Naive thymus-derived CD4-positive, alpha-beta T cell (primary cell): ENCODE measurements around the gene ETS1. TPM values are rescaled to one million over a fixed set of nuclear protein-coding genes. Genes with fewer than 3 reads are reported as not detected.
"Not testable (repeated sequence)": the region's sequence is repeated elsewhere in the genome, so short reads cannot be mapped to it uniquely, and the experiment has no call there.

Experiments
- ATAC-seq: fragments of 150-1000 bp; cut with Tn5 transposase; 2 replicates; pipeline ENCODE4 v1.10.0; 2021; ENCODE audit warnings: mild to moderate bottlenecking, moderate library complexity
- CTCF ChIA-PET: fragments of 350-600 bp; sonication (Branson Sonifier 250); formaldehyde crosslinking; loops from one replicate; lab custom pipeline; 2021; ENCODE audit warnings: antibody characterized with exemption; lab: Charles Lee
- POLR2A ChIA-PET: fragments of 350-600 bp; sonication (Branson Sonifier 250); formaldehyde crosslinking; loops from one replicate; lab custom pipeline; 2021; ENCODE audit warnings: antibody characterized with exemption, inconsistent platforms; lab: Charles Lee
- DNase-seq, 9 donors: peaks; one replicate each; pipeline versions ENCODE4 v3.0.0 to v3.0.0-alpha.2; 2020 to 2022; ENCODE audit warnings: mixed read lengths in 1 of 9
- H3K27ac ChIP-seq: one replicate; pipeline ENCODE4 v1.7.0; 2013; ENCODE audit warnings: mild to moderate bottlenecking, low read depth, low read length, moderate library complexity
- H3K27me3 ChIP-seq, 2 donors: one replicate each; pipeline ENCODE4 v1.7.0; 2013; ENCODE audit warnings: low read length in 2 of 2, mild to moderate bottlenecking in 2 of 2, moderate library complexity in 2 of 2; ENCODE audit not compliant: control insufficient read depth in 2 of 2, insufficient read depth in 2 of 2
- H3K36me3 ChIP-seq, 3 experiments: 1 replicate in 2 of 3; 2 replicates in 1 of 3; pipeline ENCODE4 v1.7.0; 2013; ENCODE audit warnings: low read length in 3 of 3, mild to moderate bottlenecking in 3 of 3, moderate library complexity in 1 of 3; ENCODE audit not compliant: insufficient read depth in 3 of 3, control insufficient read depth in 2 of 3
- H3K4me1 ChIP-seq, 2 donors: one replicate each; pipeline ENCODE4 v1.7.0; 2013; ENCODE audit warnings: low read length in 2 of 2, mild to moderate bottlenecking in 2 of 2, moderate library complexity in 1 of 2; ENCODE audit not compliant: control insufficient read depth in 2 of 2, insufficient read depth in 2 of 2
- H3K4me3 ChIP-seq: 2 replicates; pipeline ENCODE4 v1.7.0; 2013; ENCODE audit warnings: mild to moderate bottlenecking, low read length
- H3K9me3 ChIP-seq, 3 experiments: 1 replicate in 2 of 3; 2 replicates in 1 of 3; pipeline ENCODE4 v1.7.0; 2013; ENCODE audit warnings: low read length in 3 of 3; ENCODE audit not compliant: control insufficient read depth in 2 of 3
- H3K27ac Mint-ChIP-seq, 9 donors: one replicate each; pipeline ENCODE4 v1.8.0; 2020 to 2022; ENCODE audit warnings: mixed read lengths in 9 of 9, mild to moderate bottlenecking in 8 of 9, moderate library complexity in 5 of 9, inconsistent platforms in 2 of 9
- H3K27me3 Mint-ChIP-seq, 5 donors: one replicate each; pipeline ENCODE4 v1.8.0; 2021 to 2022; ENCODE audit warnings: mixed read lengths in 5 of 5, mild to moderate bottlenecking in 1 of 5
- H3K36me3 Mint-ChIP-seq, 5 donors: one replicate each; pipeline ENCODE4 v1.8.0; 2020 to 2022; ENCODE audit warnings: mixed read lengths in 5 of 5, mild to moderate bottlenecking in 3 of 5, inconsistent platforms in 1 of 5
- H3K4me1 Mint-ChIP-seq, 7 donors: one replicate each; pipeline ENCODE4 v1.8.0; 2020 to 2022; ENCODE audit warnings: mixed read lengths in 7 of 7, mild to moderate bottlenecking in 3 of 7, inconsistent platforms in 1 of 7
- H3K4me3 Mint-ChIP-seq, 10 donors: one replicate each; pipeline ENCODE4 v1.8.0; 2020 to 2022; ENCODE audit warnings: mild to moderate bottlenecking in 10 of 10, mixed read lengths in 10 of 10, moderate library complexity in 6 of 10, inconsistent platforms in 2 of 10
- H3K9me3 Mint-ChIP-seq, 11 donors: one replicate each; pipeline ENCODE4 v1.8.0; 2020 to 2022; ENCODE audit warnings: mixed read lengths in 11 of 11, mild to moderate bottlenecking in 4 of 11, inconsistent platforms in 1 of 11, moderate library complexity in 1 of 11
- intact Hi-C, 2 donors: fragments of 100-400 bp; cut with micrococcal nuclease; formaldehyde crosslinking; loops; one replicate each; pipeline ENCODE4 v1.15.1; 2023
- polyA plus RNA-seq, 2 donors: library from polyadenylated mRNA; unstranded; fragments of 300-500 nt; fragmentation: Illumina TruSeq; gene quantifications; one replicate each; pipeline ENCODE4 v1.2.3, GENCODE V29; 2021
- total RNA-seq, 6 experiments: library from RNA in 5 of 6; stranded (reverse) in 5 of 6; gene quantifications; 1 replicate in 5 of 6; 2 replicates in 1 of 6; pipeline ENCODE4 v1.2.3 and lab custom pipeline; 2021 to 2026

Gene ETS1
- total and polyA plus RNA-seq, 7 experiments from 2014 or later: 514 to 871 (median 676) TPM

GRCh38 chr11:128450425-128450824 lies 136.9 kb downstream of the ETS1 start:
- H3K27me3 Mint-ChIP-seq, ATAC-seq, H3K9me3 ChIP-seq, H3K4me3 Mint-ChIP-seq, intact Hi-C loops, H3K27ac ChIP-seq, H3K36me3 ChIP-seq, H3K27me3 ChIP-seq, H3K4me3 ChIP-seq, CTCF ChIA-PET: not testable (repeated sequence)
- peak overlapping the region in 2 of 9 donors; percentile 26 to 54 for H3K27ac Mint-ChIP-seq
- peaks cover 0 to 22% (median 8%) of the 10 kb centered on the region in 11 donors for H3K9me3 Mint-ChIP-seq
- H3K36me3 Mint-ChIP-seq: peaks cover 6 to 41% (median 17%) of the 10 kb centered on the region in 5 donors
- peaks cover 0 to 19% of the 10 kb centered on the region in 2 donors for H3K4me1 ChIP-seq
- POLR2A ChIA-PET: interaction anchor here (0.8 kb wide), 1 partner anchor 151 kb away, joined by 3 read pairs; no protein-coding TSS in a partner anchor
- DNase-seq: peak in 1 of 9 donors; percentile 12
- peaks cover 28 to 76% (median 52%) of the 10 kb centered on the region in 7 donors for H3K4me1 Mint-ChIP-seq

GRCh38 chr11:128448981-128449713 lies 138.2 kb downstream of the ETS1 start:
- POLR2A ChIA-PET: interaction anchor here (0.6 to 1.8 kb wide), 6 partner anchors 9 to 136 kb away, joined by 3 to 6 read pairs (median 3); no protein-coding TSS in a partner anchor
- intact Hi-C loops: no loop called here
- H3K27ac ChIP-seq: no peak overlapping the region
- Mint-ChIP-seq H3K9me3 (peaks cover 0 to 28% (median 13%) of the 10 kb centered on the region in 11 donors), H3K27me3 (no peaks in the 10 kb centered on the region), H3K4me1 (peaks cover 23 to 72% (median 47%) of the 10 kb centered on the region in 7 donors), H3K27ac (peak overlapping the region in 8 of 9 donors; percentile 23 to 64 (median 62)), H3K4me3 (no peak overlapping the region), H3K36me3 (peaks cover 5 to 38% (median 19%) of the 10 kb centered on the region in 5 donors)
- ATAC-seq (no peak), DNase-seq (peak in 1 of 9 donors; percentile 33)
- no peaks in the 10 kb centered on the region for H3K27me3 ChIP-seq
- H3K4me1 ChIP-seq: peaks cover 0 to 17% of the 10 kb centered on the region in 2 donors
- CTCF ChIA-PET: interaction anchor here (0.6 to 1.8 kb wide), 3 partner anchors 20 to 126 kb away, joined by 3 to 6 read pairs (median 5); no protein-coding TSS in a partner anchor
- H3K4me3 ChIP-seq: no peak overlapping the region
- H3K36me3 ChIP-seq: no peaks in the 10 kb centered on the region
- peaks cover 0 to 5% (median 0%) of the 10 kb centered on the region in 3 experiments for H3K9me3 ChIP-seq

GRCh38 chr11:128448200-128448886 lies 139.0 kb downstream of the ETS1 start:
- Histone ChIP-seq H3K36me3 (no peaks in the 10 kb centered on the region), H3K4me1 (peaks cover 0 to 8% of the 10 kb centered on the region in 2 donors), H3K27me3 (no peaks in the 10 kb centered on the region), H3K9me3 (peaks cover 0 to 5% (median 0%) of the 10 kb centered on the region in 3 experiments), H3K27ac (no peak overlapping the region), H3K4me3 (no peak overlapping the region)
- Mint-ChIP-seq H3K27ac (peak overlapping the region in 7 of 9 donors; percentile 48 to 64 (median 62)), H3K27me3 (no peaks in the 10 kb centered on the region), H3K4me1 (peaks cover 15 to 64% (median 38%) of the 10 kb centered on the region in 7 donors), H3K4me3 (no peak overlapping the region), H3K9me3 (peaks cover 0 to 25% (median 13%) of the 10 kb centered on the region in 11 donors), H3K36me3 (peaks cover 5 to 31% (median 19%) of the 10 kb centered on the region in 5 donors)
- CTCF ChIA-PET: interaction anchor here (0.6 to 1.8 kb wide), 3 partner anchors 19 to 125 kb away, joined by 3 to 6 read pairs (median 5); no protein-coding TSS in a partner anchor
- intact Hi-C loops: no loop called here
- DNase-seq (peak in 1 of 9 donors; percentile 17), ATAC-seq (no peak)
- POLR2A ChIA-PET: interaction anchor here (1.4 to 1.8 kb wide), 3 partner anchors 10 to 71 kb away, joined by 3 to 6 read pairs (median 5); no protein-coding TSS in a partner anchor

- ATAC-seq (no peak), DNase-seq (no peak)
- Histone ChIP-seq H3K4me3 (no peak overlapping the region), H3K27me3 (no peaks in the 10 kb centered on the region), H3K9me3 (peaks cover 0 to 5% (median 0%) of the 10 kb centered on the region in 3 experiments), H3K36me3 (no peaks in the 10 kb centered on the region), H3K4me1 (peaks cover 0 to 7% of the 10 kb centered on the region in 2 donors), H3K27ac (no peak overlapping the region)
- POLR2A ChIA-PET: interaction anchor here (1.1 kb wide), 2 partner anchors 10 to 16 kb away, joined by 3 to 4 read pairs; no protein-coding TSS in a partner anchor
- peaks cover 0 to 24% (median 13%) of the 10 kb centered on the region in 11 donors for H3K9me3 Mint-ChIP-seq
- intact Hi-C loops: loop anchor here in 1 of 2 donors (1.0 kb wide), 1 partner anchor 9 kb away; no protein-coding TSS in a partner anchor
- H3K27ac Mint-ChIP-seq: peak overlapping the region in 3 of 9 donors; percentile 14 to 63 (median 57)
- H3K27me3 Mint-ChIP-seq: no peaks in the 10 kb centered on the region
- H3K36me3 Mint-ChIP-seq: peaks cover 5 to 31% (median 16%) of the 10 kb centered on the region in 5 donors
- CTCF ChIA-PET: interaction anchor here (0.7 to 0.8 kb wide), 3 partner anchors 16 to 282 kb away, joined by 3 to 4 read pairs (median 3); no protein-coding TSS in a partner anchor
- peaks cover 9 to 61% (median 30%) of the 10 kb centered on the region in 7 donors for H3K4me1 Mint-ChIP-seq
- peak overlapping the region in 3 of 10 donors; percentile 20 to 68 (median 21) for H3K4me3 Mint-ChIP-seq
These were observed 140.1 kb downstream of the ETS1 start for GRCh38 chr11:128447233-128447632.

GRCh38 chr11:128445921-128446320 lies 141.4 kb downstream of the ETS1 start:
- POLR2A ChIA-PET, intact Hi-C loops, H3K36me3 ChIP-seq, H3K27me3 Mint-ChIP-seq, H3K4me3 ChIP-seq, CTCF ChIA-PET, DNase-seq, H3K27ac ChIP-seq, H3K9me3 ChIP-seq, H3K27me3 ChIP-seq, ATAC-seq, H3K4me1 ChIP-seq: not testable (repeated sequence)
- Mint-ChIP-seq H3K27ac (peak overlapping the region in 4 of 9 donors; percentile 14 to 57 (median 35)), H3K9me3 (peaks cover 0 to 33% (median 19%) of the 10 kb centered on the region in 11 donors), H3K4me1 (peaks cover 9 to 58% (median 34%) of the 10 kb centered on the region in 7 donors), H3K36me3 (peaks cover 10 to 33% (median 11%) of the 10 kb centered on the region in 5 donors), H3K4me3 (peak overlapping the region in 2 of 10 donors; percentile 38 to 42)

GRCh38 chr11:128437136-128437535 lies 150.2 kb downstream of the ETS1 start:
- H3K4me1 ChIP-seq: no peaks in the 10 kb centered on the region

More at GRCh38 chr11:128437136-128437535, 150.2 kb downstream of the ETS1 start:
- no peaks in the 10 kb centered on the region for H3K9me3 ChIP-seq
- Mint-ChIP-seq H3K27me3 (no peaks in the 10 kb centered on the region), H3K27ac (peak overlapping the region in 1 of 9 donors; percentile 7), H3K9me3 (peaks cover 0 to 28% (median 4%) of the 10 kb centered on the region in 11 donors), H3K36me3 (peaks cover 0 to 11% (median 4%) of the 10 kb centered on the region in 5 donors), H3K4me3 (no peak overlapping the region), H3K4me1 (peaks cover 8 to 40% (median 24%) of the 10 kb centered on the region in 7 donors)
- H3K27ac ChIP-seq: no peak overlapping the region
- no peak overlapping the region for H3K4me3 ChIP-seq
- H3K36me3 ChIP-seq: no peaks in the 10 kb centered on the region
- H3K27me3 ChIP-seq: no peaks in the 10 kb centered on the region
- intact Hi-C loops: loop anchor here in 1 of 2 donors (2.0 kb wide), 1 partner anchor 16 kb away; no protein-coding TSS in a partner anchor
- DNase-seq: no peak
- no peak for ATAC-seq
- ChIA-PET POLR2A (interaction anchor here (0.7 to 1.3 kb wide), 2 partner anchors 9 to 21 kb away, joined by 3 to 4 read pairs; no protein-coding TSS in a partner anchor), CTCF (no interaction called here)
